Stimulated activated CD4-positive, alpha-beta T cell treated with anti-CD3 and anti-CD28 coated beads, Interleukin-4, amount 100 ng/mL, for 48 hours (primary cell): ENCODE data around the gene STRA8.
A peak's percentile ranks its signal among the peaks of the same experiment; 100 is the strongest.

ENCODE experiments used
- DNase-seq, 2 donors: peaks; one replicate each; pipeline ENCODE4 v3.0.0-alpha.2; 2020; ENCODE audit warnings: low read depth in 2 of 2

Gene STRA8

DNA sequence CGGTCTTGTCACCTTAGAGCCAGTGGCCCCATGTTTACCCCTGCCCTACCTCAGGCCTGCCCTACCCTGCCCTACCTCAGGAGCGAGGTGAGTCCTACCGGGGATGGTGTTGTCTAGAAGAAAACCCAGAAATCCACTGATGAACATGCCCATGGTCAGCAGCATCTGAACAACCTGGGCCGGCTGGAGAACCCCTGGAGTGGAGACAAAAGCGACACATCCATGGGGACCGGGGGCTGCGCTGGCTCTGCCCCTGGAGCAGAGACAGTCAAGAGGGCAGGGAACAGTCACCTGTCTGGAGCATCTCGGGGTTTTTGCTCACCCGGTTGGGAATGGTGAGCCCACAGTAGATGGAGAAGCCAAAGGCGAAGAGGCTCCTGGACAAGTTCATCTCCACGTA lies 36.3 kb downstream of the STRA8 start:
- DNase-seq: no peak

DNA sequence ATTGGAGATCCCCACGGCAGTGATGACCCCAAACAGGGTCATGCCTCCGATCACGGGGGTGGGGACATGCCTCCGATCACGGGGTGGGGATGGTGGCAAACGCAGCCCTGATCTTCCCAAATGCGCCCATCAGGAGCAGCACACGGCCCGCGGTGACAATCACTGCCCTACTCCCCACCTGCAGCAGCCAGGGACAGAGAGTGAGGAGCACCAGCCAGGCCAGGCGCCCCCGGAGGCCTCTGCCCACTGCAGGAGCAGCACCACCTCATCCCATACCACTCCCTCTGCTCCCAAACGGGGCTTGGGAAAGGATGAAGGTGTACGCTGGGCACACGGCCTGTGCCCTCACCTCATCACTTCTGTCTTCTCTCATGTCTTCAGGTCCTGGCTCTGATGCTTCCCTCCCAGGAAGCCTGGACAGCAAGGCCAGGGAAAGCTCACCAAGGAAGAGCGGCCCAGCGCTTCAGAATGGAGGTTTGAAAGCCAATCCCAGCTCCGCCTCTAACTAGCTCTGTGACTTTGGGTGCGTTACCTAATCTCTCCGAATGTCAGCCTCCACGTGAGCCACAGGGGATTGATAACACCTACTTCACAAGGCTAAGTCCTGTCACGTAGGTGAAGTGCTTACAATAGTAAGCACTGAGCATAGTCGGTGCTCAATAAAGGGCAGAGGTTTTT lies 37.1 kb downstream of the STRA8 start:
- DNase-seq: no peak

DNA sequence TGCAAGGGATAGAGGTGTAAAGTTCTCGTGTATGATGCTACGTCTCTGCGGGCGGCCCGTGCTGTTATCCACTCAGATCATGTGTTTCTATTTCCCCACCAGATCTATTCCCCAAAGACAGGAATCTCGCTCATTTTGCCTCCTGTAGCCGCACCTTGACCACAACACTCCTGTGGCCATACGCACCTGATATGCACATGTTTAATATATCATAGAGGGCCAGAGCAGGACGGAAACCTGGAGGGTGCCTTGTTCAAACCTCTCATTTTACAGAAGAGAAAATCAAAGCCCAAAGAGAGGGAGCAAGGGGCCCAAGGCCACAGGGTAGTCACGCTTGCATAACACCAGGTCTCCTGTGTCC lies 37.6 kb downstream of the STRA8 start:
- DNase-seq: no peak

DNA sequence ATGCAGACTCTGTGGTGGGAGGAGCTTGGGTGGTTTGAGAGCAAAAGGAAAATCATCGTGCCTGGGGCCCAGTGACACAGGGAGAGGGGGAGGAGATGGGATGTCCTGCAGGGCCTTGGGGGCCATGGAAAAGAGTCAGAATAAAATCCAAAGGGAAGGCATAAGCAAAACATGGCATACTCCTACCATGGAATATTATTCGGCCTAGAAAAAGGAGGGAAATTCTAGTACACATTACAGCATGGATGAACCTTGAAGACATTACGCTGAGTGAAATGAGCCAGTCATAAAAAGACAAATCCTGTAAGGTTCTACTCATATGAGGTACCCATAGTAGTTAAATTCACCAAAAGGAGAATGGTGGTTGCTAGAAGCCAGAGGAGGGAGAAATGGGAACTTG lies 38.7 kb downstream of the STRA8 start:
- DNase-seq: no peak

DNA sequence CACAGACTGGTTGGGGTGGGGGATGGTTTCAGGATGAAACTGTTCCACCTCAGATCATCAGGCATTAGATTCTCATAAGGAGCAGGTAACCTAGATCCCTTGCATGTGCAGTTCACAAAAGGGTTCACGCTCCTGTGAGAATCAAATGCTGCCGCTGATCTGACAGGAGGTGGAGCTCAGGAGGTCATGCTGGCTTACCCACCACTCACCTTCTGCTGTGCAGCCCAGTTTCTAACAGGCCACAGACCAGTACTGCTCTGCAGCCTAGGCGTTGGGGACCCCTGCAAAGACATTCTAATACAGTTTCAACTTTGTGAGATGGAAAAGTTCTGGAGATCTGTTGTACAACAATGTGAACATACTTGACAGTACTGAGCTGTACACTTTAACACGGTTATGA lies 39.9 kb downstream of the STRA8 start:
- no peak for DNase-seq

DNA sequence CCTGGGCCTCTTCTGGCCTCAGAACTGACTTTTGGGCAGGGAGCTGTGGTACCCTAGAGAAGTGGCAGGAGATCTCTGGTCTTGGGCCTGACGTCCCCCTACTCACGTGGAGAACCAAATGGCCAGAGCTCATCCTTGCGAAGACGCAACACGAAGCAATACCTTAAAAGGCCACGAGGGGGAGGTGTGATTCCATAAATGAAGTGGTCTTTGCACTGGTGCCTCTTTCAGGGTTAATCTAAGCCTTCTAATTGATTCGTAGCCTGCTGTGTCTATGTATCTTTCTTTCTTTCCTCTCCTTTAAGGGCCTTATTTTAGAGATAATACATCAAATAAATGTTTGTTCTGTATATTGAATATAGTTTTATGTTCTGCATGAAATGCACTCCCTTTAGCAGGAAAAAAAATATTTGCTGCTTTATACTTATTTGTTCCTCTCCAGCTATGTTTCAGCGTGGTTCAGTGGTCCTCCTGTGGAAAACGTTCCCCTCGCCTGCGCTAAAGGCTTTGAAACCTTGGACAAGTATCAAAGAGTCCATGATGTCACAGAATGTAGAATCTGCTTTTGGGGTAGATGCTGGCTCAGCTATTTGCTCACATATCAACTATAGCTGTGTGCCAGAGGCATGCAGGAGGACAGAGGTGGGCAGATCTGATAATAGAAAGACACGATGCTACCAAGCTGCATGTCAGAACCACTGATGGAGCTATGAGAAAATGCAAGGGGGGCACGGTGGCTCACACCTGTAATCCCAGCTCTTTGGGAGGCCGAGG lies 41.0 kb downstream of the STRA8 start:
- DNase-seq: peak; percentile 61 to 78

DNA sequence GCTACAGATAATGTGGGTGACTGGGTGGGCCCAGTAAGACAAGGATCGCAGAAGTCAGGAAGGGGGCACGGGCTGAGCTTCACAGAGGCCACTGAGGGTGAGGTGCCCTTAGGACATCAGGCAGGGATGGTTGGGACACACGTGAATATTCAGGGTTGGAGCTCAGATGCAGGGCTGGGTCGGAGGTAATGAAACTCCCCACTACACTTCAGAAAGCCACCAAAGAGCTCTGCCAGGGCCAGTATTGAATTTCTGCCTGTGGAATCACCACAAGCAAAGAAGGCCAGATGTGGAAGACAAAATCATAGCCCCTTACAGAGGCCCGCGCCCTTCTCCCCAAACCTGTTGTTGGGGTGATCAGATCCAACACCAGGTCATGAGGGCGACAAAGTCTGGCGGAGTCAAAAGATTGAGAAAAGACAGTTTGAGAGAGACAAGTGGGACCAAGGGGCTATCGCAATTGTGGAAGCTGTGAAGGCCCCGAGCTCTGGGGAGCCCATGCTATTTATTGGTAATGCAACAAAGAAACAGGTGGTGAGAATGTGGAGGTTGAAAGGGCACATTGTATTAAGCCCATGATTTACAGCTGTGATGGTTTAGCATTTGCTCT lies 42.4 kb downstream of the STRA8 start:
- no peak for DNase-seq

DNA sequence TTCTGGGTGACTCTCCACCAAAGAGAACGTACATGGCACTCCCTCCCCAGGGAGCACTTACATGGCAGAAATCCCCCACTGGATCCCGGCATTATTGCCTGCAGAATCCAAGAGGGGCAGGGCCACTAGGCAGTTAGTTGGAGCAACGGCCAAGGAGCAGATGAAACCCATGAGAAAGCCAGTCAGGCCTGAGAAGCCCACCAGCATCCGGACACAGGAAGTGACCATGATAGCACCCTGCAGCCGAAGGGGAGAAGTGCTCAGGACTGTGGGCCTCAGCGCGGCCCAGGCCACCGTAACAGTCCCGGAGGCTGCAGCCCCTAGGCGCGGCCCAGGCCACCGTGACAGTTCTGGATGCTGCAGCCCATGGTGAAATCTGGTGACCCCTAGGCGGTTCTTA lies 43.5 kb downstream of the STRA8 start:
- DNase-seq: no peak

DNA sequence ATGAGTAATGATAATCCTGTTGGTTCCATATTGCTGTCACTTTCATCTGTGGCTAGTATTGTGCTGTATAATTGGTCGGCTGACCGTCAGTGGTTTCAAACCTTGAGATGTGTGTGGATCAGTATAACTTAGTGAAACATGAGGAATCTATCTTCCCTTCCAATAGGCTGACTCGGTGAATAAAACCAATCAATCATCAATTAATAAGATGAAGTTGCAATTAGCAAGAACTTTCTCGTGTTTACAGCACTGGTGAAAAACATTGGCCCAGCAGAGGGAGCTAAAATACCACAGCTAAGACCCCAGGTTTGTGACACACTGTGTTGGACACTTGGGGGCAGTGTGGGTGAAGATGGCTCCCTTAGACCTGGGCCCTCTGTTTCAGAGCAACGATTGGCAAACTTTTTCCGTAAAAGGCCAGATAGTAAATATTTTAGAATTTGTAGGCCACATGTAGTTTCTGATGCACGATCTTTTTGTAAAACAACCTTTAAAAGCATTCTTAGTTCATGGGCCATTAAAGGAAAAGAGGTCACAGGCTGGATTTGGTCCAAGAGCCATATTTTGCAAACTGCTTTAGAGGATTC lies 47.8 kb downstream of the STRA8 start:
- peak; percentile 64 to 75 for DNase-seq

DNA sequence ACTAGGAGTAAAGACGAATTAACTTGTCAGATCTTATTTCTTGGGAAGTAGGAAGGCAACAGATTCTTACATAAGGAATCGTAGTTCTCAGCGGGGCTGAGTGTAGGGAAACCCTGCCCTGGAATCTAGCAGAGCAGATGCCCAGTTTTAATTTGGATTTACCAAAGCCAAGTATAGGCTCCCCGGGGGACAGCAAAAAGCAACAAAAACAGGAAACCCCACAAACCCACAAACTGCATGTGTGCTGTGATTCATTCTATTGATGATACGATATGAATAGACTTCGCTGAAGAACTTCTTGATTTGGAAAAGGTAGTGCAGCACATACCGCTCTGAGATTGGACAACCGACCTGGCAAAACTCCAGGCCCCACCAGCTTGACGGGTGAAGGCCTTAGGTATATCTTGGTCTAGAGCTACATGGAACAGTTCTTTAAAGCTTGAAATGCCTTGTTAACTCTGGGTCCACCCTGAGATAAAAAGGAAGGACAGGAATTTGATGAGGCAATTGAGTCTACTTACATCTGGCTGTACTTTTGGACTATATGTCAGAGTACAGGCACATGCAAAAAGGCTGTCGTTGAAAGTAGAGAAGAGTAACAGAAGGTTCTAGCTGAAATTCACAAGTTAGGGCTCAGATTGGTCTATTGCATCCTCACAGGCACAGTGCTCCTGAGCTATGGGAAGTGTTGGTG lies 49.1 kb downstream of the STRA8 start:
- no peak for DNase-seq

DNA sequence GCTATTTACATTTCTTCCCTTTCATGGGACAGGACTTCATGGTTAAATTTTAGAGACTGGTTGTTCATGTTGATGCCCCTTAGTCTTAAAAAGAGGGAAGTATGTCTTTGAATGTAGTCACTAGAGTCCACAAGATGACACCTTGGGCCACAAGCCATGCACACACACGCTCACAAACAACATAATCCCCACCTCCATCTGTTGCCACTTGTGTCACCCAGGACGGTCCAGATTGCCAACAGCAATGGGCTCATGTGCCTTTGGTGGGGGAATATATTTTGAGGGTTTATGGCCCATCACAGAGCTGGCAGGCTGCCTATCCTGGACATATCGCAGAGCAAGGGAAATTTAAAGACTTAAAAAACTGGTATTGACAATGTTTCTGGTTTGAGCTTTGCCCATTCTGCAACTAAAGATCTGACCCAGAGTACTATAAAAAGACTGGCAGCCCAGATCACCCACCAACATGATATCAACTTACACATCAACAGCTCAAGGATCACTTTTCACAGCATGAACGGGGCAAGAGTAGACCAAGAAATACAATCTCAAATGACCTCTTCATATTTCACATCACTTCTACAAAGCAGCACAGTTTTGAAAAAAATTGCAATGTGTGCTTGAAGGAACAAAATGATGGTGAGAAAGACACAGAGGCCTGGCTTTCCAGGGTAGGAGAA lies 50.5 kb downstream of the STRA8 start:
- no peak for DNase-seq

DNA sequence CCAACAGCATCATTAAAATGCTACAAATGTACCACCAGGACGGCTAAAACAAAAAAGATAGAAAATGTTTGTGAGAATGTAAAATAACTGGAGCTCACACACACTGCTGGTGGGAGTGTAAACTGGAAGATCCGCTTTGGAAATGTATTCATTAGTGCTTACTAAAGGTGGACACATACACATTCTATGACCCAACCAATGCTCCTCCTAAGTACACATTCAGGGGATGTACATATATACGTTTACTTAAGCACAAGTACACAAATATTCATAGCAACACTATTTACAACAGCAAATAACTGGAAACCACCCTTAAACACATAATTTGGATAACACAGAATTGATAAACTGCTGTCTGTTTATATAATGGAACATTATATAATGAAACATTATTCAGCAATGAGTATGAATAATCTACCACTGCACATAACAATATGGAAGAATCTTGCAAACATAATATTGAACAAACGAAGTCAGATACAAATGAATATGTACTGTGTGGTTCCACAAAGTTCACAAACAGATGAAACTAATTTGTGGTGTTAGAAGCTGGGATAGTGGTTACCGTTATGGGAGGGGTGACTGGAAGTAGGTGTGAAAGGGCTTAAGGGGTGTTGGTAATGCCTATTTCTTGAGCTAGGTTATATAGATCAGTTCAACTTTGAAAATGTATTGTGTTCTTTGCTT lies 52.1 kb downstream of the STRA8 start:
- DNase-seq: no peak

DNA sequence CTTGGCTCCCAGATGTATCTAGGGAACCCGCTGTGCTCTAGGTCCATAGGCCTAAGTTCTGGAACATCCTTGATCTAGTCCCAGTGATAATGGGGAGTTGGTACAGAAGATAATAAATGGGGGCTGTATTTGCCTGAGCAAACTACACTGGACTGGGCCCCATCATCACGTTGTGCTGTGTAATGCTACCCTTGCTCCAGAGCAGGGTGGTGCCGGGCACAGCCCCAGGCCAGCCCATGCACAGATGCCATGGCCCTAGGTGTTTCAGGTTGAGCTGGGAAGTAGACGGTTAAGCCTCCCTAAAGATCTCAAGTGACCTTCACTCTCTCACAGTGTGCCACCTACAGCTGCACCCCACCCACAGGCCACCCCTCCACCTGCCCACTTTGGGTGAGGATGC lies 53.2 kb downstream of the STRA8 start:
- DNase-seq: no peak

DNA sequence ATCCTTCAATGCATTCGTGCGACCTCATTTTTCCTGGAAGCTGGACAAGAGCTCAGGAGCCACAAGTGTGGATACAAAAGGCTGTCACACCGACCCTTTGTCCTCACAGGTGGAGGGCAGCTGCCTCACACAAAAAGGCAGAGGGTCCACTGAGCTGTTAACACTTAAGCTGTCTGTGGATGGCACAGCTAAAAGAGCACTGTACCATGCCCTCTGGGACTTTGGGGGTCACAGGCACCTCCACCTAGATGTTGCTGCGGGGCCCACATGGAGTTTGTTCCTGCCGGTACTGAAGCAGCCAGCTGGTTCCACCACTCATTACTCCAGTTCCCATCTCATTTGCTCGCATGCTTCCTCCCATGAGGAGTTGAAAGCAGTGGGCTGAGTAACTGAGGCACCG lies 57.0 kb downstream of the STRA8 start:
- DNase-seq: no peak

DNA sequence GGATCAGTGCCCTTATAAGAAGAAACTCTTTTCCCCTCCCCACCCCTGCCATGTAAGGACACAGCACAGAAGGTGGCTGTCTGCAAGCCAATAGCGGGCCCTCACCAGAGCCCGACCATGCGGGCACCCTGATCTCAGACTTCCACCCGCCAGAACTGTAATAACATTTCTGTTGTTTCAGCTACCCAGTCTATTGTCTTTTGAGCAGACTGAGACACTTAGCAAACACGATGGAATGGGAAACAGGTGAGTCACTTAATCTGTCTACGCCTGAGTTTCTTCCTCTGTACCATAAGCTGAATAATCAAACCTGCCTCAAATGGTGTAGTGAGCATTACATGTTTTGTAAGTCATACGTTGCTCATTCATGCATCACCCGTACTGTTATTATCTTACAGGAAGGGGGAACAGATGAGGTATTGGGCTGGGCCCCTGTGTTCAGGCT lies 58.2 kb downstream of the STRA8 start:
- DNase-seq: no peak

DNA sequence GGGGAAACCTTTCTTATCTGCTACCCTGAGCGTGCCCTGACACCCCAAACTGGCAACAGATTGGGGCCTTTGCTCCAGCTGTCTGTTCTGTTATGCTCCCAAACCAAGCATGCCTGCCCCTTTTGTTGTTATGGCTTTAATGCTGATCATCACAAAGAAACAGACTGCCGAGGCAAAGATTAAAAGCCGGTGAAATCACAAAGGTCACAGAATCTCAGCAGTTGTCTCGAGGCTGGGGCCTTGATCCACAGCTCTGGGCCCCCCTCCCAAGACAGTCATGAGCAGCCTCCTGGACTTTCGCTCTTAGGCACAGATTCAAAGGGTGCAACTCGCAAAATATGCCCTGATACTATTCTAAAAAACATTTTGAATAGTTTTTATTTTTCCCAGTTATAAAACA lies 65.6 kb downstream of the STRA8 start:
- no peak for DNase-seq

DNA sequence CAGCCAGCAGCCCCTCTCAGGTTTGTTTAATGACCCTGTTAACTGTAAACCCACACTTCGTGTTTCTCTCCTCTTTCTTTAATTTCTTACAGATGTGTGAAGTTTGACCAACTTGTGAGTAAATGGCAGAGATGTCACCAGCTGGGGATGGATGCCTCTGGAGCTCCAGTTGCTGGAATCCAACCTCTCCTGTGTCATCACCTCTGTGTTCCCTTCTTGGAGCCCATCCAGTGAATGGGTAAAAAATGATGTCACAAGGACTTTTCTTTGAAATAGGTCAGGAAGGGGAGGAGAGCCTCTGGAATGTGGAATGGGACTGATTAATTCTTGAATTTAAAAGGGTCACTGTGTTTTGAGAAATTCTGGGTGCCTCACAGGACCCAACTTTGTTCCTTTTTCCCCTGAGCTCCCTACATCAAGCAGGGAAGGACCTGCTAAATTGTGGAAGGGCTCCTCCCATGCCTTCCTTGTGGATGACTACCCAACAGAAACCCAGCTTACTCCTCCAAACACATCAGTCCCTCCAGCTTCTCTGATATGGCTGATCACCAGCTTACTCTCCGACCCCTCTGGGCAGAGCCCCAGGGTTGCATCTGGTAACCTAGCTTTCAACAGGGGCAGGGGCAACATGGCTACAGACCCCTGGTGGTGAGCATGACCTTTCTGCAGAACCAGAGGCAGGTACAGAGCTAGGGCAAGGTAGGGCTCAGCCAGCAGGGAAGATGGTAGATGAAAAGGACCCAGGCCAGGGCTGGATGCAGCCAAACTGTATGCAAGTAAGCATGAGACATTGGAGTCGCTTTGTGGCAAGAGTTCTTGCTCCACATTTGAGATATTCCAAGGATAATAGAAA lies 67.5 kb downstream of the STRA8 start:
- DNase-seq: no peak
